Naive thymus-derived CD8-positive, alpha-beta T cell (primary cell): ENCODE data around the gene TNP2. TPM values are rescaled to one million over a fixed set of nuclear protein-coding genes. Genes with fewer than 3 reads are reported as not detected.

Source experiments
- ATAC-seq, 2 donors: fragments of 150-1000 bp; cut with Tn5 transposase in 1 of 2; sonication (Bioruptor Pico), chemical (Tn5 transposase) in 1 of 2; 1 replicate in 1 of 2; 2 replicates in 1 of 2; pipeline ENCODE4 v1.10.0; 2021; ENCODE audit warnings: mild to moderate bottlenecking in 2 of 2, moderate library complexity in 2 of 2
- POLR2A ChIA-PET: fragments of 350-600 bp; sonication (Branson Sonifier 250); formaldehyde crosslinking; loops from one replicate; lab custom pipeline; 2021; ENCODE audit warnings: antibody characterized with exemption; lab: Charles Lee
- DNase-seq, 10 donors: peaks; one replicate each; pipeline versions ENCODE4 v3.0.0 to v3.0.0-alpha.2; 2020 to 2022
- H3K27ac Mint-ChIP-seq, 10 donors: one replicate each; pipeline ENCODE4 v1.8.0; 2020 to 2022; ENCODE audit warnings: mild to moderate bottlenecking in 10 of 10, mixed read lengths in 10 of 10, moderate library complexity in 4 of 10, inconsistent platforms in 1 of 10
- H3K27me3 Mint-ChIP-seq, 5 donors: one replicate each; pipeline ENCODE4 v1.8.0; 2021 to 2022; ENCODE audit warnings: mixed read lengths in 5 of 5
- H3K36me3 Mint-ChIP-seq, 3 donors: one replicate each; pipeline ENCODE4 v1.8.0; 2020 to 2022; ENCODE audit warnings: mixed read lengths in 3 of 3, mild to moderate bottlenecking in 2 of 3, inconsistent platforms in 1 of 3
- H3K4me1 Mint-ChIP-seq, 4 donors: one replicate each; pipeline ENCODE4 v1.8.0; 2021 to 2022; ENCODE audit warnings: mixed read lengths in 4 of 4
- H3K4me3 Mint-ChIP-seq, 10 donors: one replicate each; pipeline ENCODE4 v1.8.0; 2020 to 2022; ENCODE audit warnings: mild to moderate bottlenecking in 10 of 10, mixed read lengths in 10 of 10, moderate library complexity in 6 of 10, inconsistent platforms in 1 of 10
- H3K9me3 Mint-ChIP-seq, 9 donors: one replicate each; pipeline ENCODE4 v1.8.0; 2020 to 2022; ENCODE audit warnings: mixed read lengths in 9 of 9, mild to moderate bottlenecking in 3 of 9, inconsistent platforms in 1 of 9, moderate library complexity in 1 of 9
- polyA plus RNA-seq, 3 donors: library from polyadenylated mRNA; unstranded; fragments of 300-500 nt; fragmentation: Illumina TruSeq; gene quantifications; one replicate each; pipeline ENCODE4 v1.2.3, GENCODE V29; 2021
- total RNA-seq, 8 experiments: library from RNA in 2 of 8; stranded (reverse) in 2 of 8; gene quantifications; one replicate each; pipeline ENCODE4 v1.2.3 and lab custom pipeline; 2021 to 2026

The TNP2 gene
- total and polyA plus RNA-seq, 5 experiments from 2014 or later = not detected

- Mint-ChIP-seq H3K36me3 (no peaks in the 10 kb centered on the region), H3K27me3 (no peaks in the 10 kb centered on the region), H3K4me3 (peak overlapping the region in 4 of 10 donors; percentile 20 to 70 (median 52)), H3K27ac (peak overlapping the region in 6 of 10 donors; percentile 21 to 79 (median 48)), H3K4me1 (peaks cover 7 to 34% (median 9%) of the 10 kb centered on the region in 4 donors), H3K9me3 (no peaks in the 10 kb centered on the region)
- DNase-seq = no peak
- POLR2A ChIA-PET = interaction anchor here (0.6 to 4.7 kb wide), 3 partner anchors 15 to 17 kb away, joined by 3 to 19 read pairs (median 3); partner anchors contain the start of gene SOCS1
- ATAC-seq = no peak
Measured at GRCh38 chr16:11239644-11240632, 29.2 kb downstream of the TNP2 start.

GRCh38 chr16:11238272-11239202 lies 30.6 kb downstream of the TNP2 start:
- H3K27ac Mint-ChIP-seq = peak overlapping the region in 4 of 10 donors; percentile 25 to 53 (median 34)
- H3K36me3 Mint-ChIP-seq = no peaks in the 10 kb centered on the region
- H3K9me3 Mint-ChIP-seq = no peaks in the 10 kb centered on the region
- ATAC-seq = no peak
- peaks cover 16 to 46% (median 21%) of the 10 kb centered on the region in 4 donors for H3K4me1 Mint-ChIP-seq
- H3K27me3 Mint-ChIP-seq = no peaks in the 10 kb centered on the region
- DNase-seq = no peak
- POLR2A ChIA-PET = interaction anchor here (0.6 to 2.3 kb wide), 3 partner anchors 12 to 17 kb away, joined by 4 to 7 read pairs (median 6); partner anchors contain the start of gene SOCS1
- no peak overlapping the region for H3K4me3 Mint-ChIP-seq

- Mint-ChIP-seq H3K27me3 (no peaks in the 10 kb centered on the region), H3K4me1 (peaks cover 21 to 64% (median 38%) of the 10 kb centered on the region in 4 donors), H3K9me3 (no peaks in the 10 kb centered on the region), H3K27ac (peak overlapping the region in 7 of 10 donors; percentile 2 to 65 (median 41)), H3K4me3 (no peak overlapping the region), H3K36me3 (no peaks in the 10 kb centered on the region)
- no peak for DNase-seq
- POLR2A ChIA-PET = interaction anchor here (1.1 to 2.3 kb wide), 4 partner anchors 11 to 19 kb away, joined by 3 to 7 read pairs (median 5); partner anchors contain the start of gene SOCS1
- ATAC-seq = no peak
Measured at GRCh38 chr16:11236461-11237254, 32.5 kb downstream of the TNP2 start.

GRCh38 chr16:11235703-11235991 lies 33.5 kb downstream of the TNP2 start:
- H3K36me3 Mint-ChIP-seq = no peaks in the 10 kb centered on the region
- H3K4me3 Mint-ChIP-seq = no peak overlapping the region
- peaks cover 23 to 70% (median 47%) of the 10 kb centered on the region in 4 donors for H3K4me1 Mint-ChIP-seq
- ATAC-seq (no peak), DNase-seq (no peak)
- H3K27ac Mint-ChIP-seq = peak overlapping the region in 8 of 10 donors; percentile 35 to 96 (median 70)
- no peaks in the 10 kb centered on the region for H3K27me3 Mint-ChIP-seq
- no peaks in the 10 kb centered on the region for H3K9me3 Mint-ChIP-seq
- POLR2A ChIA-PET = interaction anchor here (1.1 to 1.3 kb wide), 2 partner anchors 10 to 13 kb away, joined by 3 to 4 read pairs; no protein-coding TSS in a partner anchor

- Mint-ChIP-seq H3K4me3 (peak overlapping the region in 4 of 10 donors; percentile 3 to 32 (median 15)), H3K36me3 (no peaks in the 10 kb centered on the region), H3K9me3 (no peaks in the 10 kb centered on the region), H3K27ac (peak overlapping the region; percentile 44 to 99 (median 84)), H3K4me1 (peaks cover 20 to 65% (median 48%) of the 10 kb centered on the region in 4 donors), H3K27me3 (no peaks in the 10 kb centered on the region)
- POLR2A ChIA-PET = interaction anchor here (1.3 to 3.0 kb wide), 2 partner anchors 10 to 21 kb away, joined by 4 to 55 read pairs; partner anchors contain the start of gene SOCS1
- ATAC-seq (no peak), DNase-seq (no peak)
Measured at GRCh38 chr16:11234884-11235702, 34.0 kb downstream of the TNP2 start.

- no peaks in the 10 kb centered on the region for H3K27me3 Mint-ChIP-seq
- DNase-seq = peak in 7 of 10 donors; percentile 28 to 43 (median 38)
- POLR2A ChIA-PET = interaction anchor here (0.7 to 3.0 kb wide), 7 partner anchors 9 to 92 kb away, joined by 3 to 55 read pairs (median 5); partner anchors contain the start of gene SOCS1
- no peaks in the 10 kb centered on the region for H3K9me3 Mint-ChIP-seq
- no peaks in the 10 kb centered on the region for H3K36me3 Mint-ChIP-seq
- peak overlapping the region; percentile 92 to 99 (median 97) for H3K27ac Mint-ChIP-seq
- peak in 1 of 2 donors; percentile 20 for ATAC-seq
- peak overlapping the region; percentile 63 to 84 (median 77) for H3K4me3 Mint-ChIP-seq
- peaks cover 25 to 69% (median 60%) of the 10 kb centered on the region in 4 donors for H3K4me1 Mint-ChIP-seq
Measured at GRCh38 chr16:11233727-11234376, 35.3 kb downstream of the TNP2 start.

GRCh38 chr16:11232852-11233726 lies 36.0 kb downstream of the TNP2 start:
- Mint-ChIP-seq H3K9me3 (no peaks in the 10 kb centered on the region), H3K4me1 (peaks cover 30 to 69% (median 65%) of the 10 kb centered on the region in 4 donors), H3K27ac (peak overlapping the region; percentile 92 to 99 (median 97)), H3K36me3 (no peaks in the 10 kb centered on the region), H3K27me3 (no peaks in the 10 kb centered on the region), H3K4me3 (peak overlapping the region; percentile 63 to 84 (median 77))
- POLR2A ChIA-PET = interaction anchor here (0.7 to 3.0 kb wide), 7 partner anchors 9 to 91 kb away, joined by 3 to 55 read pairs (median 5); partner anchors contain the start of gene SOCS1
- DNase-seq (peak; percentile 67 to 93 (median 86)), ATAC-seq (peak; percentile 88 to 90)

- H3K4me3 Mint-ChIP-seq = peak overlapping the region; percentile 63 to 84 (median 77)
- no peaks in the 10 kb centered on the region for H3K36me3 Mint-ChIP-seq
- peak overlapping the region; percentile 92 to 99 (median 97) for H3K27ac Mint-ChIP-seq
- H3K27me3 Mint-ChIP-seq = no peaks in the 10 kb centered on the region
- H3K9me3 Mint-ChIP-seq = no peaks in the 10 kb centered on the region
- DNase-seq (no peak), ATAC-seq (no peak)
- H3K4me1 Mint-ChIP-seq = peaks cover 30 to 68% (median 66%) of the 10 kb centered on the region in 4 donors
- POLR2A ChIA-PET = interaction anchor here (1.3 to 3.0 kb wide), 5 partner anchors 8 to 66 kb away, joined by 3 to 55 read pairs (median 10); partner anchors contain the start of gene SOCS1
Measured at GRCh38 chr16:11232302-11232851, 36.7 kb downstream of the TNP2 start.

- Mint-ChIP-seq H3K36me3 (no peaks in the 10 kb centered on the region), H3K4me3 (peak overlapping the region in 6 of 10 donors; percentile 15 to 74 (median 51)), H3K27ac (peak overlapping the region; percentile 87 to 99 (median 92)), H3K9me3 (no peaks in the 10 kb centered on the region), H3K27me3 (no peaks in the 10 kb centered on the region), H3K4me1 (peaks cover 30 to 70% (median 63%) of the 10 kb centered on the region in 4 donors)
- POLR2A ChIA-PET = interaction anchor here (2.3 kb wide), 1 partner anchor 24 kb away, joined by 15 read pairs; the partner anchor contains the start of gene SOCS1
- no peak for ATAC-seq
- no peak for DNase-seq
Measured at GRCh38 chr16:11231367-11231970, 37.7 kb downstream of the TNP2 start.
